Transverse colon (tissue), 4 donors: ENCODE results near the gene STYXL1.

Experiments used
- CTCF ChIP-seq, 5 experiments: fragments of 200-600 bp in 3 of 5; fragments of 450-650 bp in 2 of 5; sonication (generic) in 3 of 5; IDR thresholded peaks; 1 replicate in 2 of 5; 2 replicates in 3 of 5; pipeline ENCODE4 v1.5.1; 2016 to 2017; ENCODE audit warnings: antibody characterized with exemption in 5 of 5, inconsistent platforms in 3 of 5, mild to moderate bottlenecking in 2 of 5, moderate library complexity in 1 of 5
- EP300 ChIP-seq: sonication (generic); formaldehyde crosslinking; IDR thresholded peaks from one replicate; pipeline ENCODE4 v1.6.1; 2017; ENCODE audit warnings: antibody characterized with exemption, low read depth
- POLR2A ChIP-seq: fragments of 450-650 bp; IDR thresholded peaks from one replicate; pipeline ENCODE4 v1.6.1; 2016; ENCODE audit warnings: antibody characterized with exemption, mild to moderate bottlenecking, moderate library complexity
- POLR2AphosphoS5 ChIP-seq, 3 donors: sonication (generic); formaldehyde crosslinking; IDR thresholded peaks; one replicate each; pipeline ENCODE4 v1.6.1; 2016; ENCODE audit warnings: antibody characterized with exemption in 3 of 3

DNA sequence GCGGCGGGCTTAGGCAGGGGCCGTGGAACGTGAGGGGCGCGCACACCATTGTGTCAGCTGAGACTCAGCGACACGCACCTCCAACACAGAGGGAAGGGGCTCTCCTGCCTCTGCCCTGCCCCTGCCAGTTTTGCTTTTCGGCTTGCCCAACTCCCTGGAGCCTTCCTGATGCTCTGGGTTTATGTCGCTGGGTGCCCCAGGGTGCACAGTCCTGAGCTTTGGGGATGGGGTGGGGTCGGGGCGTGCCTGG lies 66.7 kb downstream of the STYXL1 start:
- TF ChIP-seq CTCF (IDR thresholded peaks at IDR 0.05) (no peak), POLR2A (no peak), EP300 (no peak), POLR2AphosphoS5 (IDR thresholded peaks at IDR 0.05) (no peak)
